SK-N-SH treated with all-trans-retinoic acid at 6 μM for 48 hours (cell line): ENCODE measurements around the gene FGF21.
"Not testable (repeated sequence)": the region's sequence is repeated elsewhere in the genome, so short reads cannot be mapped to it uniquely, and the experiment has no call there.

Experiments
- ARNTL ChIP-seq: fragments of 450-650 bp; formaldehyde crosslinking; IDR thresholded peaks from 2 replicates; pipeline ENCODE4 v1.5.0; 2020; ENCODE audit warnings: low read depth, mild to moderate bottlenecking, moderate library complexity, borderline replicate concordance
- PPARA ChIP-seq: fragments of 250-450 bp; sonication (Bioruptor Pico); IDR thresholded peaks from 2 replicates; pipeline ENCODE4 v1.5.0; 2020; ENCODE audit warnings: mild to moderate bottlenecking, borderline replicate concordance
- SNAI2 ChIP-seq: fragments of 250-450 bp; sonication (Bioruptor Pico); IDR thresholded peaks from 2 replicates; pipeline ENCODE4 v1.5.0; 2020; ENCODE audit warnings: mild to moderate bottlenecking, moderate library complexity
- TSHZ2 ChIP-seq: fragments of 250-450 bp; sonication (Bioruptor Pico); IDR thresholded peaks from 2 replicates; pipeline ENCODE4 v1.5.0; 2020; ENCODE audit warnings: mild to moderate bottlenecking, moderate library complexity
- ZFP30 ChIP-seq: fragments of 450-650 bp; formaldehyde crosslinking; IDR thresholded peaks from 2 replicates; pipeline ENCODE4 v1.5.0; 2022; ENCODE audit warnings: mild to moderate bottlenecking, moderate library complexity
- TF ChIP-seq, protein P1 (sequence below): fragments of 250-450 bp; sonication (Bioruptor Pico); IDR thresholded peaks from 2 replicates; pipeline ENCODE4 v1.5.1; 2020; ENCODE audit warnings: low read depth, mild to moderate bottlenecking, moderate library complexity
- TF ChIP-seq, protein P2 (sequence below): fragments of 250-450 bp; sonication (Bioruptor Pico); IDR thresholded peaks from 2 replicates; pipeline ENCODE4 v1.8.0; 2020; ENCODE audit warnings: mild to moderate bottlenecking, moderate library complexity, borderline replicate concordance

- not testable (repeated sequence) for TF ChIP-seq TSHZ2 (CRISPR knock-in tag); PPARA; ARNTL; SNAI2 (CRISPR knock-in tag); ZFP30
- TF ChIP-seq, protein P1, sequence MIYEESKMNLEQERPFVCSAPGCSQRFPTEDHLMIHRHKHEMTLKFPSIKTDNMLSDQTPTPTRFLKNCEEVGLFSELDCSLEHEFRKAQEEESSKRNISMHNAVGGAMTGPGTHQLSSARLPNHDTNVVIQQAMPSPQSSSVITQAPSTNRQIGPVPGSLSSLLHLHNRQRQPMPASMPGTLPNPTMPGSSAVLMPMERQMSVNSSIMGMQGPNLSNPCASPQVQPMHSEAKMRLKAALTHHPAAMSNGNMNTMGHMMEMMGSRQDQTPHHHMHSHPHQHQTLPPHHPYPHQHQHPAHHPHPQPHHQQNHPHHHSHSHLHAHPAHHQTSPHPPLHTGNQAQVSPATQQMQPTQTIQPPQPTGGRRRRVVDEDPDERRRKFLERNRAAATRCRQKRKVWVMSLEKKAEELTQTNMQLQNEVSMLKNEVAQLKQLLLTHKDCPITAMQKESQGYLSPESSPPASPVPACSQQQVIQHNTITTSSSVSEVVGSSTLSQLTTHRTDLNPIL (CRISPR knock-in tag), result not testable (repeated sequence)
- TF ChIP-seq, protein P2, sequence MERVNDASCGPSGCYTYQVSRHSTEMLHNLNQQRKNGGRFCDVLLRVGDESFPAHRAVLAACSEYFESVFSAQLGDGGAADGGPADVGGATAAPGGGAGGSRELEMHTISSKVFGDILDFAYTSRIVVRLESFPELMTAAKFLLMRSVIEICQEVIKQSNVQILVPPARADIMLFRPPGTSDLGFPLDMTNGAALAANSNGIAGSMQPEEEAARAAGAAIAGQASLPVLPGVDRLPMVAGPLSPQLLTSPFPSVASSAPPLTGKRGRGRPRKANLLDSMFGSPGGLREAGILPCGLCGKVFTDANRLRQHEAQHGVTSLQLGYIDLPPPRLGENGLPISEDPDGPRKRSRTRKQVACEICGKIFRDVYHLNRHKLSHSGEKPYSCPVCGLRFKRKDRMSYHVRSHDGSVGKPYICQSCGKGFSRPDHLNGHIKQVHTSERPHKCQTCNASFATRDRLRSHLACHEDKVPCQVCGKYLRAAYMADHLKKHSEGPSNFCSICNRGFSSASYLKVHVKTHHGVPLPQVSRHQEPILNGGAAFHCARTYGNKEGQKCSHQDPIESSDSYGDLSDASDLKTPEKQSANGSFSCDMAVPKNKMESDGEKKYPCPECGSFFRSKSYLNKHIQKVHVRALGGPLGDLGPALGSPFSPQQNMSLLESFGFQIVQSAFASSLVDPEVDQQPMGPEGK (CRISPR knock-in tag), result not testable (repeated sequence)
These were observed 31.1 kb downstream of the FGF21 start for GRCh38 chr19:48786422-48786821.
